B cell (primary cell): ENCODE results near the gene EPB41L5. TPM values are rescaled to one million over a fixed set of nuclear protein-coding genes. Genes with fewer than 3 reads are reported as not detected.
A peak's percentile ranks its signal among the peaks of the same experiment; 100 is the strongest.

Experiments
- ATAC-seq: fragments of 200-7000 bp; cut with Tn5 transposase; one replicate; pipeline ENCODE4 v1.10.0; 2021; ENCODE audit warnings: low read depth, mild to moderate bottlenecking, moderate number of reproducible peaks, moderate library complexity
- CTCF ChIA-PET: fragments of 350-600 bp; sonication (Branson Sonifier 250); formaldehyde crosslinking; loops from one replicate; lab custom pipeline; 2021; ENCODE audit warnings: antibody characterized with exemption, inconsistent platforms; lab: Charles Lee
- POLR2A ChIA-PET: fragments of 350-600 bp; sonication (Branson Sonifier 250); formaldehyde crosslinking; loops from one replicate; lab custom pipeline; 2021; ENCODE audit warnings: antibody characterized with exemption; lab: Charles Lee
- DNase-seq: peaks from one replicate; pipeline ENCODE4 v3.0.0; 2013
- H2AFZ ChIP-seq: 2 replicates; pipeline ENCODE4 v1.6.1; 2012; ENCODE audit warnings: mild to moderate bottlenecking, low read depth, low read length; ENCODE audit not compliant: insufficient read depth, poor library complexity, severe bottlenecking
- H3K27ac ChIP-seq, 2 donors: 1 replicate in 1 of 2; 2 replicates in 1 of 2; pipeline ENCODE4 v1.5.1; 2012 to 2013; ENCODE audit warnings: low read length in 2 of 2, mild to moderate bottlenecking in 2 of 2, moderate library complexity in 1 of 2
- H3K27me3 ChIP-seq, 4 experiments: fragments of 200-600 bp in 1 of 4; sonication (generic) in 1 of 4; replicated peaks in 1 of 4; 1 replicate in 2 of 4; 2 replicates in 2 of 4; pipeline versions ENCODE4 v1.6.1 to v1.7.0; 2013 to 2016; ENCODE audit warnings: low read length in 3 of 4, mild to moderate bottlenecking in 2 of 4, mixed read lengths in 1 of 4, moderate library complexity in 1 of 4; ENCODE audit not compliant: insufficient read depth in 4 of 4, control insufficient read depth in 3 of 4; ENCODE audit errors: control extremely low read depth in 1 of 4
- H3K36me3 ChIP-seq, 2 experiments: replicated peaks in 1 of 2; 1 replicate in 1 of 2; 2 replicates in 1 of 2; pipeline versions ENCODE4 v1.6.1 to v1.7.1; 2013; ENCODE audit warnings: low read length in 1 of 2; ENCODE audit not compliant: insufficient read depth in 2 of 2, control insufficient read depth in 1 of 2; ENCODE audit errors: control extremely low read depth in 1 of 2, extremely low read depth in 1 of 2
- H3K4me1 ChIP-seq, 2 donors: fragments of 200-600 bp in 1 of 2; sonication (generic) in 1 of 2; 1 replicate in 1 of 2; 2 replicates in 1 of 2; pipeline versions ENCODE4 v1.5.1 to v1.6.1; 2013 to 2017; ENCODE audit warnings: low read length in 2 of 2; ENCODE audit not compliant: control insufficient read depth in 2 of 2, insufficient read depth in 2 of 2
- H3K4me2 ChIP-seq: replicated peaks from 2 replicates; pipeline ENCODE3; 2012; ENCODE audit warnings: mild to moderate bottlenecking, low read depth, low read length; ENCODE audit not compliant: poor library complexity, severe bottlenecking
- H3K4me3 ChIP-seq, 5 experiments: fragments of 200-600 bp in 1 of 5; sonication (generic) in 1 of 5; 1 replicate in 3 of 5; 2 replicates in 2 of 5; pipeline versions ENCODE4 v1.5.1 to v1.7.0; 2011 to 2016; ENCODE audit warnings: low read length in 4 of 5, mild to moderate bottlenecking in 4 of 5, low read depth in 2 of 5, control low read depth in 1 of 5, moderate library complexity in 1 of 5; ENCODE audit not compliant: insufficient read depth in 1 of 5; ENCODE audit errors: control extremely low read depth in 1 of 5, extremely low read depth in 1 of 5
- H3K79me2 ChIP-seq: fragments of 200-600 bp; sonication (generic); one replicate; pipeline ENCODE4 v1.6.0; 2016; ENCODE audit warnings: low read length; ENCODE audit not compliant: control insufficient read depth, insufficient read depth
- H3K9ac ChIP-seq: fragments of 200-600 bp; sonication (generic); 2 replicates; pipeline ENCODE4 v1.6.1; 2017; ENCODE audit warnings: mild to moderate bottlenecking, low read length, moderate library complexity
- H3K9me3 ChIP-seq, 3 donors: one replicate each; pipeline versions ENCODE4 v1.6.1 to v1.7.1; 2013; ENCODE audit warnings: low read length in 2 of 3; ENCODE audit not compliant: control insufficient read depth in 2 of 3, insufficient read depth in 1 of 3; ENCODE audit errors: control extremely low read depth in 1 of 3
- H4K20me1 ChIP-seq: 2 replicates; pipeline ENCODE4 v1.6.0; 2012; ENCODE audit warnings: mild to moderate bottlenecking, low read length; ENCODE audit not compliant: insufficient read depth, control insufficient read depth, poor library complexity, severe bottlenecking
- H3K27ac Mint-ChIP-seq: one replicate; pipeline ENCODE4 v1.8.0; 2021; ENCODE audit warnings: mixed read lengths
- H3K27me3 Mint-ChIP-seq: one replicate; pipeline ENCODE4 v1.8.0; 2021; ENCODE audit warnings: mixed read lengths
- H3K4me1 Mint-ChIP-seq: one replicate; pipeline ENCODE4 v1.8.0; 2021; ENCODE audit warnings: mixed read lengths
- H3K4me3 Mint-ChIP-seq: one replicate; pipeline ENCODE4 v1.8.0; 2021; ENCODE audit warnings: mixed read lengths
- H3K9me3 Mint-ChIP-seq: one replicate; pipeline ENCODE4 v1.8.0; 2022; ENCODE audit warnings: mixed read lengths; ENCODE audit not compliant: insufficient read depth
- EZH2 ChIP-seq: IDR thresholded peaks from 2 replicates; pipeline ENCODE4 v1.6.1; 2012; ENCODE audit warnings: borderline replicate concordance, low read depth, mild to moderate bottlenecking, moderate library complexity, low read length; ENCODE audit not compliant: insufficient read depth, poor library complexity, severe bottlenecking
- WGBS: methylation state at CpG from one replicate; pipeline ENCODE4 v1.1.5; 2013; ENCODE audit warnings: missing lambda C conversion rate; ENCODE audit not compliant: insufficient coverage; 5-methylcytosine and 5-hydroxymethylcytosine counted together
- intact Hi-C: fragments of 100-400 bp; cut with micrococcal nuclease; formaldehyde crosslinking; loops from one replicate; pipeline ENCODE4 v1.10.0; 2022
- polyA plus RNA-seq: library from polyadenylated mRNA; depleted of rRNA; stranded (reverse); fragments of >200 nt; gene quantifications from 2 replicates; pipeline ENCODE4 v1.2.3, GENCODE V29; 2012
- total RNA-seq, 2 donors: library from RNA; stranded (reverse); fragments of 120-200 nt in 1 of 2; gene quantifications; 1 replicate in 1 of 2; 2 replicates in 1 of 2; pipeline versions ENCODE4 v1.2.3 to v1.2.4, GENCODE V29; 2013 to 2022
- TF ChIP-seq, protein P1 (sequence below): fragments of 200-600 bp; IDR thresholded peaks from one replicate; pipeline ENCODE4 v1.8.0; 2022; ENCODE audit warnings: antibody characterized with exemption, mild to moderate bottlenecking

EPB41L5 gene
- total and polyA plus RNA-seq, 2 donors (not counting 1 experiment from before 2014, with no cell fraction given): 3.9 to 14.0 TPM

GRCh38 chr2:120221616-120222015 lies 208.7 kb downstream of the EPB41L5 start:
- Mint-ChIP-seq H3K4me3 (peak overlapping the region; percentile 49), H3K4me1 (peaks cover 48% of the 10 kb centered on the region), H3K27me3 (no peaks in the 10 kb centered on the region), H3K9me3 (no peaks in the 10 kb centered on the region), H3K27ac (peak overlapping the region; percentile 76)
- intact Hi-C loops: loop anchor here (2.0 to 5.0 kb wide), 2 partner anchors 209 to 854 kb away; partner anchors contain the start of genes C2orf76, DBI and EPB41L5
- Histone ChIP-seq H3K9me3 (peaks cover 0 to 9% (median 2%) of the 10 kb centered on the region in 3 donors), H3K9ac (no peak overlapping the region), H3K27ac (no peak overlapping the region), H3K4me2 (no peak overlapping the region), H2AFZ (no peak overlapping the region), H3K4me1 (peaks cover 25 to 31% of the 10 kb centered on the region in 2 donors), H4K20me1 (peaks cover 22% of the 10 kb centered on the region), H3K79me2 (peaks cover 37% of the 10 kb centered on the region), H3K36me3 (peaks cover 1 to 20% of the 10 kb centered on the region in 2 experiments), H3K4me3 (no peak overlapping the region), H3K27me3 (no peaks in the 10 kb centered on the region)
- DNase-seq (no peak), ATAC-seq (no peak)
- CTCF ChIA-PET: interaction anchor here (1.4 to 6.1 kb wide), 2 partner anchors 31 to 46 kb away, joined by 4 to 34 read pairs; partner anchors contain the start of gene RALB
- WGBS: 95% methylated on average over 3 of the region's 8 CpGs
- POLR2A ChIA-PET: interaction anchor here (0.6 kb wide), 1 partner anchor 30 kb away, joined by 3 read pairs; no protein-coding TSS in a partner anchor
- TF ChIP-seq, protein P1, sequence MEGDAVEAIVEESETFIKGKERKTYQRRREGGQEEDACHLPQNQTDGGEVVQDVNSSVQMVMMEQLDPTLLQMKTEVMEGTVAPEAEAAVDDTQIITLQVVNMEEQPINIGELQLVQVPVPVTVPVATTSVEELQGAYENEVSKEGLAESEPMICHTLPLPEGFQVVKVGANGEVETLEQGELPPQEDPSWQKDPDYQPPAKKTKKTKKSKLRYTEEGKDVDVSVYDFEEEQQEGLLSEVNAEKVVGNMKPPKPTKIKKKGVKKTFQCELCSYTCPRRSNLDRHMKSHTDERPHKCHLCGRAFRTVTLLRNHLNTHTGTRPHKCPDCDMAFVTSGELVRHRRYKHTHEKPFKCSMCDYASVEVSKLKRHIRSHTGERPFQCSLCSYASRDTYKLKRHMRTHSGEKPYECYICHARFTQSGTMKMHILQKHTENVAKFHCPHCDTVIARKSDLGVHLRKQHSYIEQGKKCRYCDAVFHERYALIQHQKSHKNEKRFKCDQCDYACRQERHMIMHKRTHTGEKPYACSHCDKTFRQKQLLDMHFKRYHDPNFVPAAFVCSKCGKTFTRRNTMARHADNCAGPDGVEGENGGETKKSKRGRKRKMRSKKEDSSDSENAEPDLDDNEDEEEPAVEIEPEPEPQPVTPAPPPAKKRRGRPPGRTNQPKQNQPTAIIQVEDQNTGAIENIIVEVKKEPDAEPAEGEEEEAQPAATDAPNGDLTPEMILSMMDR: no peak
- no peak for TF ChIP-seq EZH2
